Upper lobe of left lung (tissue), 6 donors: ENCODE measurements around the gene UBE2E2. TPM values are rescaled to one million over a fixed set of nuclear protein-coding genes. Genes with fewer than 3 reads are reported as not detected.

Source experiments
- ATAC-seq, 2 donors: fragments of 200-7000 bp; cut with Tn5 transposase; one replicate each; pipeline ENCODE4 v1.9.1; 2022; ENCODE audit warnings: mild to moderate bottlenecking in 2 of 2, moderate library complexity in 2 of 2; ENCODE audit not compliant: low FRiP score in 2 of 2
- DNase-seq, 2 donors: peaks; one replicate each; pipeline ENCODE4 v3.0.0-alpha.2; 2019 to 2020
- H3K27ac ChIP-seq, 4 donors: fragments of 200-600 bp; sonication (generic); one replicate each; pipeline ENCODE4 v1.5.1; 2016 to 2019
- H3K27me3 ChIP-seq, 4 donors: fragments of 200-600 bp; sonication (generic); one replicate each; pipeline ENCODE4 v1.5.1; 2017 to 2019
- H3K36me3 ChIP-seq, 4 donors: fragments of 200-600 bp; sonication (generic); one replicate each; pipeline ENCODE4 v1.5.1; 2016 to 2019
- H3K4me1 ChIP-seq, 4 donors: fragments of 200-600 bp; sonication (generic); one replicate each; pipeline ENCODE4 v1.5.1; 2018 to 2019
- H3K4me3 ChIP-seq, 4 donors: fragments of 200-600 bp; sonication (generic); one replicate each; pipeline ENCODE4 v1.5.1; 2017 to 2019; ENCODE audit warnings: mild to moderate bottlenecking in 2 of 4, moderate library complexity in 1 of 4
- H3K9me3 ChIP-seq, 4 donors: fragments of 200-600 bp; sonication (generic); one replicate each; pipeline ENCODE4 v1.5.1; 2018 to 2019
- CTCF ChIP-seq, 6 experiments: fragments of 450-650 bp in 4 of 6; fragments of 200-600 bp in 2 of 6; sonication (generic) in 2 of 6; IDR thresholded peaks; one replicate each; pipeline ENCODE4 v1.5.1; 2016 to 2019; ENCODE audit warnings: antibody characterized with exemption in 6 of 6
- EP300 ChIP-seq, 4 donors: sonication (generic); formaldehyde crosslinking; IDR thresholded peaks; one replicate each; pipeline ENCODE4 v1.5.1; 2017; ENCODE audit warnings: antibody characterized with exemption in 4 of 4, control low read depth in 2 of 4
- POLR2A ChIP-seq, 4 donors: fragments of 450-650 bp; IDR thresholded peaks; one replicate each; pipeline ENCODE4 v1.5.1; 2016 to 2017; ENCODE audit warnings: antibody characterized with exemption in 4 of 4, mild to moderate bottlenecking in 2 of 4
- POLR2AphosphoS5 ChIP-seq, 2 donors: sonication (generic); formaldehyde crosslinking; IDR thresholded peaks; one replicate each; pipeline ENCODE4 v1.5.1; 2017; ENCODE audit warnings: antibody characterized with exemption in 2 of 2
- WGBS, 2 donors: methylation state at CpG; one replicate each; pipeline ENCODE4 v1.1.5; 2017 to 2018; 5-methylcytosine and 5-hydroxymethylcytosine counted together
- total RNA-seq, 6 donors: library from RNA; depleted of rRNA in 4 of 6; stranded (reverse); fragments of >200 nt in 4 of 6; gene quantifications; one replicate each; pipeline versions ENCODE4 v1.1.0 to v1.2.1, GENCODE V29; 2016 to 2021
- donor health status: DM: no; HTN: no; CAD: no; lungs with moderate emphysema.
- donor health status: DM: no; HTN: yes; CAD: no; lungs with severe emphysema.

UBE2E2 gene
- total RNA-seq, 6 donors from 2014 or later: 18.3 to 61.5 (median 41.9) TPM

GRCh38 chr3:23201154-23201838 is 1.8 kb upstream of the UBE2E2 start:
- no peaks in the 10 kb centered on the region for H3K27me3 ChIP-seq
- DNase-seq: no peak
- WGBS, 2 donors: 81 to 87% methylated on average over 10 of the region's 10 CpGs
- H3K4me3 ChIP-seq: no peak overlapping the region
- TF ChIP-seq EP300 (IDR thresholded peaks at IDR 0.05) (no peak), POLR2A (IDR thresholded peaks at IDR 0.05) (no peak), CTCF (IDR thresholded peaks at IDR 0.05) (no peak), POLR2AphosphoS5 (IDR thresholded peaks at IDR 0.05) (no peak)
- ATAC-seq: no peak
- no peak overlapping the region for H3K27ac ChIP-seq
- peaks cover 6 to 19% (median 9%) of the 10 kb centered on the region in 4 donors for H3K4me1 ChIP-seq
- H3K36me3 ChIP-seq: no peaks in the 10 kb centered on the region
- H3K9me3 ChIP-seq: no peaks in the 10 kb centered on the region

GRCh38 chr3:23202203-23202920 is 765 bp upstream of the UBE2E2 start:
- DNase-seq: peak; percentile 42 to 43
- Histone ChIP-seq H3K4me1 (peaks cover 6 to 19% (median 9%) of the 10 kb centered on the region in 4 donors), H3K36me3 (no peaks in the 10 kb centered on the region), H3K27ac (peak overlapping the region; percentile 82 to 90 (median 86)), H3K4me3 (peak overlapping the region; percentile 64 to 96 (median 84)), H3K27me3 (no peaks in the 10 kb centered on the region), H3K9me3 (no peaks in the 10 kb centered on the region)
- ATAC-seq: peak; percentile 54
- TF ChIP-seq POLR2A (IDR thresholded peaks at IDR 0.05) (no peak), EP300 (IDR thresholded peaks at IDR 0.05) (no peak), CTCF (IDR thresholded peaks at IDR 0.05) (no peak), POLR2AphosphoS5 (IDR thresholded peaks at IDR 0.05) (no peak)
- 23 to 37% methylated on average over 15 to 27 of the region's 41 CpGs for WGBS, 2 donors

GRCh38 chr3:23203708-23204330 is 692 bp downstream of the UBE2E2 start:
- WGBS, 2 donors: 2% methylated on average over 11 to 19 of the region's 19 CpGs
- ATAC-seq: peak; percentile 4 to 44
- Histone ChIP-seq H3K4me1 (peaks cover 6 to 19% (median 9%) of the 10 kb centered on the region in 4 donors), H3K9me3 (no peaks in the 10 kb centered on the region), H3K27ac (peak overlapping the region; percentile 82 to 90 (median 86)), H3K4me3 (peak overlapping the region; percentile 64 to 96 (median 86)), H3K27me3 (no peaks in the 10 kb centered on the region), H3K36me3 (no peaks in the 10 kb centered on the region)
- peak; percentile 23 to 86 for DNase-seq
- TF ChIP-seq POLR2AphosphoS5 (IDR thresholded peaks at IDR 0.05): no peak
- TF ChIP-seq POLR2A (IDR thresholded peaks at IDR 0.05): no peak
- no peak for TF ChIP-seq CTCF (IDR thresholded peaks at IDR 0.05)
- TF ChIP-seq EP300 (IDR thresholded peaks at IDR 0.05): no peak

GRCh38 chr3:23206366-23206765 is 3.2 kb downstream of the UBE2E2 start:
- Histone ChIP-seq H3K4me1 (peaks cover 6 to 19% (median 9%) of the 10 kb centered on the region in 4 donors), H3K27ac (no peak overlapping the region), H3K36me3 (no peaks in the 10 kb centered on the region), H3K9me3 (no peaks in the 10 kb centered on the region), H3K4me3 (no peak overlapping the region), H3K27me3 (no peaks in the 10 kb centered on the region)
- ATAC-seq: no peak
- DNase-seq: no peak
- TF ChIP-seq CTCF (IDR thresholded peaks at IDR 0.05) (no peak), POLR2AphosphoS5 (IDR thresholded peaks at IDR 0.05) (no peak), POLR2A (IDR thresholded peaks at IDR 0.05) (no peak), EP300 (IDR thresholded peaks at IDR 0.05) (no peak)
- WGBS, 2 donors: 87 to 93% methylated on average over 3 of the region's 3 CpGs
